IMR-90 (cell line): ENCODE measurements around the gene GSG1L. TPM values are rescaled to one million over a fixed set of nuclear protein-coding genes. Genes with fewer than 3 reads are reported as not detected.

ENCODE experiments used
- ATAC-seq: fragments of 200-7000 bp; cut with Tn5 transposase; 2 replicates; pipeline ENCODE4 v1.9.1; 2020; ENCODE audit warnings: low read depth, mild to moderate bottlenecking, moderate library complexity
- BruUV-seq: library from RNA; stranded (reverse); fragments of 400-500 nt; replicated peaks from 2 replicates; lab custom pipeline; 2021; lab: Mats Ljungman, UMichigan
- CTCF ChIA-PET: fragments of 300-600 bp; formaldehyde crosslinking; extraction: SDS; loops from one replicate; lab custom pipeline; 2021; ENCODE audit warnings: antibody characterized with exemption; lab: Yijun Ruan, JAX
- POLR2A ChIA-PET: fragments of 300-600 bp; sonication (Branson Sonifier 250); formaldehyde crosslinking; loops from one replicate; lab custom pipeline; 2022; ENCODE audit warnings: antibody characterized with exemption; ENCODE audit not compliant: unreplicated experiment; lab: Charles Lee
- DNase-seq: peaks from one replicate; pipeline ENCODE4 v3.0.0; 2013
- H2AFZ ChIP-seq: replicated peaks from 2 replicates; pipeline ENCODE3; 2013; ENCODE audit warnings: low read length, mild to moderate bottlenecking; ENCODE audit not compliant: poor library complexity
- H2AK5ac ChIP-seq: 2 replicates; pipeline ENCODE4 v1.6.1; 2013; ENCODE audit warnings: low read depth, low read length, inconsistent platforms
- H2AK9ac ChIP-seq: replicated peaks from 2 replicates; pipeline ENCODE3; 2013; ENCODE audit warnings: mild to moderate bottlenecking, low read depth, low read length, moderate library complexity; ENCODE audit not compliant: poor library complexity
- H2BK120ac ChIP-seq: 2 replicates; pipeline ENCODE4 v1.6.1; 2013; ENCODE audit warnings: low read depth, low read length, inconsistent platforms
- H2BK15ac ChIP-seq: 3 replicates; pipeline ENCODE4 v1.6.1; 2013; ENCODE audit warnings: low read depth, low read length, inconsistent platforms
- H2BK20ac ChIP-seq: 2 replicates; pipeline ENCODE4 v1.6.1; 2013; ENCODE audit warnings: low read depth, mild to moderate bottlenecking, inconsistent platforms, low read length, moderate library complexity
- H2BK5ac ChIP-seq: 2 replicates; pipeline ENCODE4 v1.6.1; 2013; ENCODE audit warnings: mild to moderate bottlenecking, low read depth, low read length, inconsistent platforms; ENCODE audit not compliant: poor library complexity, severe bottlenecking
- H3K14ac ChIP-seq: replicated peaks from 2 replicates; pipeline ENCODE4 v1.6.1; 2013; ENCODE audit warnings: low read depth, low read length, inconsistent platforms
- H3K18ac ChIP-seq: 2 replicates; pipeline ENCODE4 v1.6.1; 2013; ENCODE audit warnings: low read depth, low read length, control low read depth
- H3K23ac ChIP-seq: 2 replicates; pipeline ENCODE4 v1.6.1; 2013; ENCODE audit warnings: low read depth, low read length, inconsistent platforms
- H3K27ac ChIP-seq: 2 replicates; pipeline ENCODE4 v1.5.1; 2013; ENCODE audit warnings: mild to moderate bottlenecking, control low read depth, low read length; ENCODE audit not compliant: insufficient read depth
- H3K27me3 ChIP-seq: 2 replicates; pipeline ENCODE4 v1.6.1; 2013; ENCODE audit warnings: low read length; ENCODE audit not compliant: control insufficient read depth, insufficient read depth
- H3K36me3 ChIP-seq: 2 replicates; pipeline ENCODE4 v1.6.1; 2013; ENCODE audit warnings: low read length, mixed read lengths; ENCODE audit not compliant: control insufficient read depth, insufficient read depth
- H3K4ac ChIP-seq: 2 replicates; pipeline ENCODE4 v1.6.1; 2013; ENCODE audit warnings: low read depth, low read length, inconsistent platforms
- H3K4me1 ChIP-seq: 2 replicates; pipeline ENCODE4 v1.6.1; 2013; ENCODE audit warnings: low read length, mixed read lengths; ENCODE audit not compliant: control insufficient read depth, insufficient read depth
- H3K4me2 ChIP-seq: 2 replicates; pipeline ENCODE4 v1.6.1; 2013; ENCODE audit warnings: low read depth, mild to moderate bottlenecking, control low read depth, low read length, moderate library complexity
- H3K4me3 ChIP-seq: 2 replicates; pipeline ENCODE4 v1.5.1; 2013; ENCODE audit warnings: low read depth, mild to moderate bottlenecking, control low read depth, low read length, moderate library complexity; ENCODE audit not compliant: insufficient read depth
- H3K56ac ChIP-seq: 2 replicates; pipeline ENCODE4 v1.6.1; 2013; ENCODE audit warnings: low read length, inconsistent platforms; ENCODE audit not compliant: insufficient read depth; ENCODE audit errors: extremely low read depth
- H3K79me1 ChIP-seq, 2 experiments: 2 replicates each; pipeline ENCODE4 v1.6.1; 2013; ENCODE audit warnings: low read length in 2 of 2, inconsistent platforms in 1 of 2, low read depth in 1 of 2
- H3K9ac ChIP-seq: 2 replicates; pipeline ENCODE4 v1.6.1; 2013; ENCODE audit warnings: low read depth, low read length, control low read depth
- H3K9me1 ChIP-seq: 2 replicates; pipeline ENCODE4 v1.6.1; 2013; ENCODE audit warnings: low read length, inconsistent platforms; ENCODE audit not compliant: insufficient read depth
- H3K9me3 ChIP-seq: 2 replicates; pipeline ENCODE4 v1.6.1; 2013; ENCODE audit warnings: low read length; ENCODE audit not compliant: control insufficient read depth, insufficient read depth
- H4K20me1 ChIP-seq: 2 replicates; pipeline ENCODE4 v1.6.1; 2013; ENCODE audit warnings: low read length, inconsistent platforms; ENCODE audit not compliant: insufficient read depth
- H4K5ac ChIP-seq: 2 replicates; pipeline ENCODE4 v1.6.1; 2013; ENCODE audit warnings: mild to moderate bottlenecking, low read depth, low read length, control low read depth
- H4K8ac ChIP-seq, 2 experiments: 2 replicates each; pipeline ENCODE4 v1.6.1; 2013; ENCODE audit warnings: low read depth in 2 of 2, low read length in 2 of 2, control low read depth in 1 of 2, inconsistent platforms in 1 of 2
- H4K91ac ChIP-seq: 2 replicates; pipeline ENCODE4 v1.6.1; 2013; ENCODE audit warnings: low read depth, low read length, inconsistent platforms; ENCODE audit not compliant: insufficient read depth
- BHLHE40 ChIP-seq: fragments of 150-350 bp; IDR thresholded peaks from 2 replicates; pipeline ENCODE4 v1.6.1; 2016; ENCODE audit warnings: mild to moderate bottlenecking, low read depth, low read length
- CEBPB ChIP-seq: IDR thresholded peaks from 2 replicates; pipeline ENCODE4 v1.6.1; 2012; ENCODE audit warnings: low read depth, low read length, improper control_type of control experiment
- CTCF ChIP-seq: conservative IDR thresholded peaks from 2 replicates; pipeline ENCODE4 v1.5.1; 2012; ENCODE audit warnings: mild to moderate bottlenecking, low read depth, low read length, improper control_type of control experiment
- FOS ChIP-seq: fragments of 150-350 bp; IDR thresholded peaks from 2 replicates; pipeline ENCODE4 v1.6.1; 2016; ENCODE audit warnings: low read depth, low read length
- MAFK ChIP-seq: IDR thresholded peaks from 2 replicates; pipeline ENCODE4 v1.6.1; 2012; ENCODE audit warnings: low read depth, low read length, improper control_type of control experiment
- MAZ ChIP-seq: IDR thresholded peaks from 2 replicates; pipeline ENCODE4 v1.6.1; 2012; ENCODE audit warnings: low read depth, mild to moderate bottlenecking, low read length, improper control_type of control experiment, moderate library complexity, borderline replicate concordance
- RAD21 ChIP-seq: IDR thresholded peaks from 2 replicates; pipeline ENCODE4 v1.6.1; 2012; ENCODE audit warnings: low read length, improper control_type of control experiment
- RCOR1 ChIP-seq: IDR thresholded peaks from 2 replicates; pipeline ENCODE4 v1.6.1; 2012; ENCODE audit warnings: mild to moderate bottlenecking, low read length, improper control_type of control experiment; ENCODE audit not compliant: insufficient replicate concordance
- RFX5 ChIP-seq: IDR thresholded peaks from 2 replicates; pipeline ENCODE4 v1.8.0; 2012; ENCODE audit warnings: low read depth, mild to moderate bottlenecking, low read length, moderate library complexity
- SMC3 ChIP-seq: fragments of 150-350 bp; IDR thresholded peaks from 2 replicates; pipeline ENCODE4 v1.6.1; 2016; ENCODE audit warnings: low read depth, mild to moderate bottlenecking, antibody characterized with exemption, low read length, moderate library complexity
- USF2 ChIP-seq: fragments of 150-350 bp; IDR thresholded peaks from 2 replicates; pipeline ENCODE4 v1.6.1; 2017; ENCODE audit warnings: mild to moderate bottlenecking, antibody characterized with exemption, low read length, low read depth
- whole genome bisulfite sequencing, 2 experiments: methylation state at CpG; one replicate each; pipeline versions ENCODE4 v1.1.5 to v1.1.7; 2013; ENCODE audit warnings: missing lambda C conversion rate in 2 of 2; ENCODE audit not compliant: insufficient read length in 1 of 2; ENCODE audit errors: extremely low coverage in 2 of 2; 5-methylcytosine and 5-hydroxymethylcytosine counted together
- dilution Hi-C: fragments of 300-500 bp; cut with HindIII; formaldehyde crosslinking; loops from one replicate; pipeline ENCODE4 v1.14.3; 2018; ENCODE audit warnings: low sequenced_read_pairs; ENCODE audit not compliant: unreplicated experiment
- in situ Hi-C: fragments of 300-500 bp; cut with MboI; formaldehyde crosslinking; loops from 3 replicates; pipeline ENCODE4 v1.14.3; 2019; ENCODE audit warnings: low sequenced_read_pairs, inconsistent platforms, mixed read lengths
- intact Hi-C: fragments of 100-400 bp; cut with micrococcal nuclease; formaldehyde crosslinking; loops from 2 replicates; pipeline ENCODE4 v1.10.0; 2022
- polyA plus RNA-seq, 3 experiments: library from polyadenylated mRNA; depleted of rRNA; stranded (reverse); fragments of >200 nt; gene quantifications; 2 replicates each; pipeline ENCODE4 v1.2.3, GENCODE V29; 2012; ENCODE audit warnings: low replicate concordance in 1 of 3
- total RNA-seq: library from RNA; depleted of rRNA; stranded (reverse); fragments of >200 nt; gene quantifications from 2 replicates; pipeline ENCODE4 v1.2.3, GENCODE V29; 2012

GSG1L gene
- total and polyA plus RNA-seq, 2 of the 4 experiments (the other 2 are of a cell fraction) = not detected

- no peak overlapping the region for H2AK9ac ChIP-seq
- peaks cover 24% of the 10 kb centered on the region for H3K27me3 ChIP-seq
- in situ Hi-C loops (loop anchor here (10.0 kb wide), 2 partner anchors 99 to 439 kb away; no protein-coding TSS in a partner anchor), intact Hi-C loops (no loop called here), dilution Hi-C loops (no loop called here)
- H3K23ac ChIP-seq = no peak overlapping the region
- no peaks in the 10 kb centered on the region for H3K36me3 ChIP-seq
- H4K5ac ChIP-seq = no peak overlapping the region
- TF ChIP-seq CTCF (no peak), FOS (no peak), MAZ (no peak), RAD21 (no peak), SMC3 (no peak), RCOR1 (no peak), USF2 (no peak), CEBPB (no peak), RFX5 (no peak), MAFK (no peak), BHLHE40 (no peak)
- H3K79me1 ChIP-seq = no peaks in the 10 kb centered on the region
- H3K9me3 ChIP-seq = peaks cover 2% of the 10 kb centered on the region; the same call in 1 of the 2 replicates
- no peak overlapping the region for H4K91ac ChIP-seq
- no peak overlapping the region for H3K18ac ChIP-seq
- H3K4ac ChIP-seq = no peak overlapping the region
- BruUV-seq = no TSS peak
- no peak overlapping the region for H3K4me3 ChIP-seq
- no peak overlapping the region for H2BK120ac ChIP-seq
- POLR2A ChIA-PET = no interaction called here
- H2BK5ac ChIP-seq = no peak overlapping the region
- no peak overlapping the region for H2AK5ac ChIP-seq
- H3K56ac ChIP-seq = no peak overlapping the region
- ATAC-seq (no peak), DNase-seq (no peak)
- H3K4me2 ChIP-seq = no peak overlapping the region
- no peak overlapping the region for H3K27ac ChIP-seq
- CTCF ChIA-PET = no interaction called here
- no peaks in the 10 kb centered on the region for H3K4me1 ChIP-seq
- H4K20me1 ChIP-seq = no peaks in the 10 kb centered on the region
- no peak overlapping the region for H3K9ac ChIP-seq
- no peak overlapping the region for H3K14ac ChIP-seq
- H2BK15ac ChIP-seq = no peak overlapping the region
- no peak overlapping the region for H2AFZ ChIP-seq
- no peaks in the 10 kb centered on the region for H3K9me1 ChIP-seq
- H2BK20ac ChIP-seq = no peak overlapping the region
- WGBS, 2 experiments = 80% methylated on average over 1 of the region's 6 CpGs; no CpG with 5 or more reads in 1 of the 2 experiments
- H4K8ac ChIP-seq = no peak overlapping the region
These were observed 10.3 kb upstream of the GSG1L start for GRCh38 chr16:28073836-28074235.
